ENCODE data around the gene KCNV2. TPM values are rescaled to one million over a fixed set of nuclear protein-coding genes. Genes with fewer than 3 reads are reported as not detected.

KCNV2 gene
- polyA plus RNA-seq, 1 donor from 2014 or later, result not detected

DNA sequence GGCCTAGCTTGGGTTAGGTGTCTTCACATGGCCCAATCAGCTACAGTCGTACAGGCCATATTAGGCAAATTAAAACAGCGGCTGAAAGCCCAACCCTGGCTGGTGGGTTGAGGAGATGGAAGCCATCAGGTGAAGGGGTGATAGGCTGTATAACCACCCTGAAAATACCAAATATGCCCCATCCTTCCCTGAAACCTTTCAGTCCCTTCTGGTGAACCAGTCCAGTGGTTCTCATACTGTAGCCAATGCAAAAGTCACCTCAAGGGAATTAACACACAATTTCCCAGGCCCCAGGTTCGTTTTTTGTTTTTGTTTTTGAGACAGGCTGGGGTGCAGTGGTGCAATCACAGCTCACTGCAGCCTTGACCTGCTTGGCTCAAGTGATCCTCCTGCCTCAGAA lies 19.8 kb upstream of the KCNV2 start:
- Histone ChIP-seq H4K20me1 (ENCODE audit: insufficient read depth) (no peaks in the 10 kb centered on the region), H2AFZ (ENCODE audit: low read depth, low read length) (no peak overlapping the region), H3K27ac (ENCODE audit: low read length) (no peak overlapping the region), H3K9me2 (ENCODE audit: insufficient read depth, low read length) (no peaks in the 10 kb centered on the region), H3K79me2 (replicated peaks; ENCODE audit: insufficient read depth, low read length) (no peaks in the 10 kb centered on the region), H3K9ac (ENCODE audit: low read length) (no peak overlapping the region), H3K9me3 (ENCODE audit: low read length) (no peaks in the 10 kb centered on the region), H3F3A (ENCODE audit: insufficient read depth, low read length, poor library complexity, severe bottlenecking) (no peaks in the 10 kb centered on the region), H3K27me3 (ENCODE audit: insufficient read depth, low read depth, low read length) (no peaks in the 10 kb centered on the region), H3K4me2 (ENCODE audit: low read length) (no peak overlapping the region), H3K4me3 (ENCODE audit: low read length) (no peak overlapping the region), H3K36me3 (ENCODE audit: insufficient read depth, low read length) (no peaks in the 10 kb centered on the region)
- TF ChIP-seq SMC3 (conservative IDR thresholded peaks at IDR 0.05; ENCODE audit: poor library complexity), result no peak

- Histone ChIP-seq H3K36me3 (ENCODE audit: insufficient read depth, low read length) (no peaks in the 10 kb centered on the region), H3K9ac (ENCODE audit: low read length) (no peak overlapping the region), H3K4me2 (ENCODE audit: low read length) (no peak overlapping the region), H4K20me1 (ENCODE audit: insufficient read depth) (no peaks in the 10 kb centered on the region), H2AFZ (ENCODE audit: low read depth, low read length) (no peak overlapping the region), H3K9me2 (ENCODE audit: insufficient read depth, low read length) (no peaks in the 10 kb centered on the region), H3K9me3 (ENCODE audit: low read length) (no peaks in the 10 kb centered on the region), H3K27me3 (ENCODE audit: insufficient read depth, low read depth, low read length) (no peaks in the 10 kb centered on the region), H3K4me3 (ENCODE audit: low read length) (no peak overlapping the region), H3F3A (ENCODE audit: insufficient read depth, low read length, poor library complexity, severe bottlenecking) (no peaks in the 10 kb centered on the region), H3K79me2 (replicated peaks; ENCODE audit: insufficient read depth, low read length) (no peaks in the 10 kb centered on the region), H3K27ac (ENCODE audit: low read length) (no peak overlapping the region)
- TF ChIP-seq EP300 (conservative IDR thresholded peaks at IDR 0.05; ENCODE audit: poor library complexity, severe bottlenecking) (no peak), POLR2AphosphoS5 (IDR thresholded peaks at IDR 0.05) (no peak), RAD21 (conservative IDR thresholded peaks at IDR 0.05) (no peak), EZH2 (IDR thresholded peaks at IDR 0.05; ENCODE audit: borderline replicate concordance, insufficient read depth, low read length, poor library complexity, severe bottlenecking) (no peak), TAF1 (IDR thresholded peaks at IDR 0.05; ENCODE audit: low read depth) (no peak), SMC3 (conservative IDR thresholded peaks at IDR 0.05; ENCODE audit: poor library complexity) (no peak), REST (IDR thresholded peaks at IDR 0.05; ENCODE audit: borderline replicate concordance) (no peak), MXI1 (conservative IDR thresholded peaks at IDR 0.05; ENCODE audit: poor library complexity, severe bottlenecking) (no peak)
- TF ChIP-seq, protein P1, sequence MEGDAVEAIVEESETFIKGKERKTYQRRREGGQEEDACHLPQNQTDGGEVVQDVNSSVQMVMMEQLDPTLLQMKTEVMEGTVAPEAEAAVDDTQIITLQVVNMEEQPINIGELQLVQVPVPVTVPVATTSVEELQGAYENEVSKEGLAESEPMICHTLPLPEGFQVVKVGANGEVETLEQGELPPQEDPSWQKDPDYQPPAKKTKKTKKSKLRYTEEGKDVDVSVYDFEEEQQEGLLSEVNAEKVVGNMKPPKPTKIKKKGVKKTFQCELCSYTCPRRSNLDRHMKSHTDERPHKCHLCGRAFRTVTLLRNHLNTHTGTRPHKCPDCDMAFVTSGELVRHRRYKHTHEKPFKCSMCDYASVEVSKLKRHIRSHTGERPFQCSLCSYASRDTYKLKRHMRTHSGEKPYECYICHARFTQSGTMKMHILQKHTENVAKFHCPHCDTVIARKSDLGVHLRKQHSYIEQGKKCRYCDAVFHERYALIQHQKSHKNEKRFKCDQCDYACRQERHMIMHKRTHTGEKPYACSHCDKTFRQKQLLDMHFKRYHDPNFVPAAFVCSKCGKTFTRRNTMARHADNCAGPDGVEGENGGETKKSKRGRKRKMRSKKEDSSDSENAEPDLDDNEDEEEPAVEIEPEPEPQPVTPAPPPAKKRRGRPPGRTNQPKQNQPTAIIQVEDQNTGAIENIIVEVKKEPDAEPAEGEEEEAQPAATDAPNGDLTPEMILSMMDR (IDR thresholded peaks at IDR 0.05; ENCODE audit: poor library complexity, severe bottlenecking), result no peak
These were observed 16.9 kb upstream of the KCNV2 start for GRCh38 chr9:2700398-2700797.
